Mucosa of rectum (tissue), 2 donors: ENCODE data around the gene DBF4.
"Not testable (repeated sequence)": the region's sequence is repeated elsewhere in the genome, so short reads cannot be mapped to it uniquely, and the experiment has no call there.

ENCODE experiments used
- H3K27ac ChIP-seq, 2 donors: one replicate each; pipeline ENCODE4 v1.7.0; 2013; ENCODE audit warnings: inconsistent platforms in 2 of 2, low read depth in 2 of 2, low read length in 2 of 2
- H3K27me3 ChIP-seq, 2 donors: one replicate each; pipeline ENCODE4 v1.7.0; 2013; ENCODE audit warnings: low read length in 2 of 2; ENCODE audit not compliant: control insufficient read depth in 2 of 2, insufficient read depth in 2 of 2
- H3K36me3 ChIP-seq, 2 donors: one replicate each; pipeline ENCODE4 v1.7.0; 2013; ENCODE audit warnings: low read length in 2 of 2; ENCODE audit not compliant: control insufficient read depth in 2 of 2, insufficient read depth in 2 of 2
- H3K4me1 ChIP-seq, 2 donors: one replicate each; pipeline ENCODE4 v1.7.0; 2013; ENCODE audit warnings: low read length in 2 of 2, mild to moderate bottlenecking in 1 of 2; ENCODE audit not compliant: control insufficient read depth in 2 of 2, insufficient read depth in 2 of 2
- H3K4me3 ChIP-seq, 2 donors: one replicate each; pipeline ENCODE4 v1.7.0; 2013; ENCODE audit warnings: low read length in 2 of 2
- H3K9ac ChIP-seq, 2 donors: one replicate each; pipeline ENCODE4 v1.7.0; 2013; ENCODE audit warnings: low read length in 2 of 2, low read depth in 1 of 2, mild to moderate bottlenecking in 1 of 2
- H3K9me3 ChIP-seq, 2 donors: one replicate each; pipeline ENCODE4 v1.7.0; 2013; ENCODE audit warnings: low read length in 2 of 2; ENCODE audit not compliant: control insufficient read depth in 2 of 2
- donor health status: healthy.
- donor health status: Normal muscosa, but diverticular disease.

The DBF4 gene

DNA sequence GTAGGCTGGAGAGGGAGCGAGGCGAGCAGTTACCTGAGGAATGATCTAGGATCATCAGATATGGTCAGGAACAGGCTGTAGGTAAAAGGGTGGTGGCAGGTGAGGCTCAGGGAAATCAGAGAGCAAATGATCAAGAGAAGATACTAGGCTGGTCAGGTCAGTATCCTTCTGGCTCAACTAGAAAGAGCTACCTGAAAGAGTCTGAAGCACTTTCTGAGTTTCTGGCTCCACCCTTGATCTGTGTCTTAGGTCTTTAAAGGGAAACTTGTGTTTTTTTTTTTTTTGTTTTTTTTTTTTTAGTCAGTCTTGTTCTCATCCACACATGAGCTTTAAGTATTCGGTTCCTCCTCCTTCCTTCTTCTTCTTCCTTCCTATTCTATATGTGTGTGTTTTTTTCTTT lies 68.3 kb downstream of the DBF4 start:
- no peak overlapping the region for H3K9ac ChIP-seq
- no peak overlapping the region for H3K27ac ChIP-seq
- H3K27me3 ChIP-seq = no peaks in the 10 kb centered on the region
- H3K36me3 ChIP-seq = no peaks in the 10 kb centered on the region
- no peak overlapping the region for H3K4me3 ChIP-seq
- no peaks in the 10 kb centered on the region for H3K4me1 ChIP-seq
- no peaks in the 10 kb centered on the region for H3K9me3 ChIP-seq

DNA sequence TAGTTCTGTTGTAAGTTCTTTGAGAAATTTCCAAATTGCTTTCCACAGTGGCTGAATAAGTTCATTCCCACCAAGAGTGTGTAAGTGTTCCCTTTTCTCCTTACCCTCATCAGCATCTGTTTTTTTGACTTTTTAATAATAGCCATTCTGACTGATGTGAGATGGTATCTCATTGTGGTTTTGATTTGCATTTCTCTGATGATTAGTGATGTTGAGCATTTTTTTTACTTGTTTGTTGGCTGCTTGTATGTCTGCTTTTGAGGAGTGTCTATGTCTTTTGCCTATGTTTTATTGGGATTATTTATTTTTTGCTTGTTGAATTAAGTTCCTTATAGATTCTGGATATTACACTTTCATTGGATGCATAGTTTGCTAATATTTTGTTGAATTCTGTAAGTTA lies 69.6 kb downstream of the DBF4 start:
- not testable (repeated sequence) for H3K36me3 ChIP-seq, H3K9ac ChIP-seq, H3K27ac ChIP-seq, H3K9me3 ChIP-seq, H3K4me3 ChIP-seq, H3K27me3 ChIP-seq, H3K4me1 ChIP-seq

DNA sequence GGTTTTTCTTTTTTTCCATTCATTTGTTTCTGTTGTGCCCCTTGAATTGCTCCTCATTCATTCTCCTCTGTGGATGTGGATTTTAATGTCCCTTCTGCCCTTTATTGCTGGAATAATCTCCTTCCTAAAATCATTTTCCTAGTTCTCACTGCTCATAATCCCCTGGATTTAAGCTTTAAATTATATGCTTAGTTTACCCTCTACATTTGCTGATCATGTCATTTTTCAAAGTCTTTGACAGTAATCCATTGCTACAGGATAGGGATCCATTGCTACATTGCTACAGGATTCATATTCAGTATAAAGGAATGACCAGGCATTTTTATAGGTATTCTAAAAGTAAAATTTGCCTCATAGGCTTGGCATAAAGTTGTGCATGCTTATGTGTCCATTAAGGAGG lies 72.1 kb downstream of the DBF4 start:
- Histone ChIP-seq H3K4me3 (no peak overlapping the region), H3K27me3 (no peaks in the 10 kb centered on the region), H3K36me3 (no peaks in the 10 kb centered on the region), H3K9ac (no peak overlapping the region), H3K9me3 (no peaks in the 10 kb centered on the region), H3K4me1 (no peaks in the 10 kb centered on the region), H3K27ac (no peak overlapping the region)
